Ascending aorta (tissue), 2 donors: ENCODE data around the gene KY. TPM values are rescaled to one million over a fixed set of nuclear protein-coding genes. Genes with fewer than 3 reads are reported as not detected.

ENCODE experiments used
- DNase-seq, 2 donors: peaks; one replicate each; pipeline ENCODE4 v3.0.0-alpha.2; 2019; ENCODE audit warnings: low spot score in 2 of 2
- H3K27ac ChIP-seq, 2 donors: fragments of 200-600 bp; sonication (generic); one replicate each; pipeline ENCODE4 v1.5.1; 2016 to 2017; ENCODE audit warnings: mild to moderate bottlenecking in 1 of 2
- H3K27me3 ChIP-seq: fragments of 200-600 bp; sonication (generic); one replicate; pipeline ENCODE4 v1.5.1; 2017
- H3K36me3 ChIP-seq, 2 donors: fragments of 200-600 bp; sonication (generic); one replicate each; pipeline ENCODE4 v1.5.1; 2016
- H3K4me1 ChIP-seq, 2 donors: fragments of 200-600 bp; sonication (generic); one replicate each; pipeline ENCODE4 v1.5.1; 2016 to 2017; ENCODE audit warnings: mild to moderate bottlenecking in 1 of 2
- H3K4me3 ChIP-seq, 2 donors: fragments of 200-600 bp; sonication (generic); one replicate each; pipeline ENCODE4 v1.5.1; 2016 to 2017; ENCODE audit warnings: mild to moderate bottlenecking in 1 of 2
- H3K9me3 ChIP-seq, 2 donors: fragments of 200-600 bp; sonication (generic); one replicate each; pipeline ENCODE4 v1.5.1; 2016
- intact Hi-C: fragments of 100-400 bp; cut with DNase I; formaldehyde crosslinking; loops from one replicate; pipeline ENCODE4 v1.15.1; 2023
- total RNA-seq: library from RNA; depleted of rRNA; stranded (reverse); fragments of >200 nt; gene quantifications from one replicate; pipeline ENCODE4 v1.1.0, GENCODE V29; 2016
- TF ChIP-seq, protein P1 (sequence below), 3 experiments: fragments of 200-600 bp in 2 of 3; fragments of 450-650 bp in 1 of 3; sonication (generic) in 2 of 3; IDR thresholded peaks; one replicate each; pipeline ENCODE4 v1.5.1; 2016 to 2019; ENCODE audit warnings: antibody characterized with exemption in 3 of 3, mild to moderate bottlenecking in 1 of 3, moderate library complexity in 1 of 3

The KY gene
- total RNA-seq, 1 donor from 2014 or later, result 0.43 TPM

DNA sequence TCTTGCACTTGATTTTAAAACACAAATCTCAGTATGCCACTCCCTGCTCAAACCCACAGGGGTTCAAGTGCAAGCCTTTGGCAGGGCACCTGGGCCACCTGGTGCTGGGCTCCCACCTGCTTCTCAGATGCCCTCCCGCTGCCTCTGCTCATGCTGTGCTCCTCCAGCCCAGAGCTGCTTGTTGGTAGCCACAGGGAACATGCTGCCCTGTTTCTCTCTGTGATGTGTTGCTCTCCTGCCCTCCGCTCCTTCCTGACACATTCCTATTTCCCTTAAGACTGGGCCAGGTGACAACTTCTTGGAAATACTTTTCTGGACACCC lies 27.1 kb upstream of the KY start:
- no peak for DNase-seq
- intact Hi-C loops, result loop anchor here (1.0 to 2.0 kb wide), 2 partner anchors 27 to 78 kb away; partner anchors contain the start of gene KY
- H3K9me3 ChIP-seq, result peaks cover 0 to 6% of the 10 kb centered on the region in 2 donors

DNA sequence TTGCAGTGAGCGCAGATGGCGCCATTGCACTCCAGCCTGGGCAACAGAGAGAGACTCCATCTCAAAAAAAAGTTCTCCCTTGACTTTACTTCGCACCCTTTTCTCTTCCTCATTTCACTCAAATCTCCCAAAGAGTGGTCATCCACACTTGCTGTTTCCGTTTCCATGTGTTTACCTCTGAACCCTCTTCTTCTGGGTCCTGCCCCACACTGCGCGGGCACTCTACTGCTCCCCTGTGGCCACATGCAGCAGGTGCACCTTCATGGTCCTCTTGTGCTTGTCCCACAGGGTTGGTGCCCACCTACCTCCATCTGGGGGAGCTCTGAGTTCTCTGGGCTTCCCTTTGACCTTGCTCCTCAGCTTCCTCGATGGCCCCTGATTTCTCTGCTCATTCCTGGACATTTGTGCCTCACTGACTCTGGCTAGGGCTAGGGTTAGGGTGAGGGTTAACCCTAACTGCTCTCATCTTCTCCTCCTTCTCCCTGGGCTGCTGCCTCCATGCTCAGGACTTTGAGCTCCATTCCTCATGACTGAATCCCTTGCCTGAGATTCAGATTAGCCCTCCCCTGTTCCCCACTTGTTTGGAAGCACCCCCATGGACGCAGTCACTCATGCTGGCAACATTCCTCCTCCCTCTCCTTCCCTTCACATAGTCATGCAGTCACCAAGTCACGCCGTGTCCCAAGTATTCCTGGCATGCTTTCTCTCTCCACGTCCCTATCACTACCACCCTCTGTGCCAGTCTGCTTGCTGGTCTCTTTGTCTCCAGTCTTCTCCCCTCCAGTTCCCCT lies 26.6 kb upstream of the KY start:
- Histone ChIP-seq H3K27ac (no peak overlapping the region), H3K9me3 (peaks cover 0 to 6% of the 10 kb centered on the region in 2 donors), H3K36me3 (no peaks in the 10 kb centered on the region), H3K4me3 (no peak overlapping the region), H3K27me3 (no peaks in the 10 kb centered on the region), H3K4me1 (no peaks in the 10 kb centered on the region)
- intact Hi-C loops, result loop anchor here (1.0 to 2.0 kb wide), 2 partner anchors 27 to 77 kb away; partner anchors contain the start of gene KY
- no peak for DNase-seq
- TF ChIP-seq, protein P1, sequence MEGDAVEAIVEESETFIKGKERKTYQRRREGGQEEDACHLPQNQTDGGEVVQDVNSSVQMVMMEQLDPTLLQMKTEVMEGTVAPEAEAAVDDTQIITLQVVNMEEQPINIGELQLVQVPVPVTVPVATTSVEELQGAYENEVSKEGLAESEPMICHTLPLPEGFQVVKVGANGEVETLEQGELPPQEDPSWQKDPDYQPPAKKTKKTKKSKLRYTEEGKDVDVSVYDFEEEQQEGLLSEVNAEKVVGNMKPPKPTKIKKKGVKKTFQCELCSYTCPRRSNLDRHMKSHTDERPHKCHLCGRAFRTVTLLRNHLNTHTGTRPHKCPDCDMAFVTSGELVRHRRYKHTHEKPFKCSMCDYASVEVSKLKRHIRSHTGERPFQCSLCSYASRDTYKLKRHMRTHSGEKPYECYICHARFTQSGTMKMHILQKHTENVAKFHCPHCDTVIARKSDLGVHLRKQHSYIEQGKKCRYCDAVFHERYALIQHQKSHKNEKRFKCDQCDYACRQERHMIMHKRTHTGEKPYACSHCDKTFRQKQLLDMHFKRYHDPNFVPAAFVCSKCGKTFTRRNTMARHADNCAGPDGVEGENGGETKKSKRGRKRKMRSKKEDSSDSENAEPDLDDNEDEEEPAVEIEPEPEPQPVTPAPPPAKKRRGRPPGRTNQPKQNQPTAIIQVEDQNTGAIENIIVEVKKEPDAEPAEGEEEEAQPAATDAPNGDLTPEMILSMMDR (IDR thresholded peaks at IDR 0.05), result peak; percentile 38 to 65 (median 38)

More for the DNA sequence above, 27.1 kb upstream of the KY start:
- H3K27me3 ChIP-seq, result no peaks in the 10 kb centered on the region
- no peaks in the 10 kb centered on the region for H3K36me3 ChIP-seq
- TF ChIP-seq, protein P1 (IDR thresholded peaks at IDR 0.05), result no peak
- H3K27ac ChIP-seq, result no peak overlapping the region
- no peak overlapping the region for H3K4me3 ChIP-seq
- H3K4me1 ChIP-seq, result no peaks in the 10 kb centered on the region

DNA sequence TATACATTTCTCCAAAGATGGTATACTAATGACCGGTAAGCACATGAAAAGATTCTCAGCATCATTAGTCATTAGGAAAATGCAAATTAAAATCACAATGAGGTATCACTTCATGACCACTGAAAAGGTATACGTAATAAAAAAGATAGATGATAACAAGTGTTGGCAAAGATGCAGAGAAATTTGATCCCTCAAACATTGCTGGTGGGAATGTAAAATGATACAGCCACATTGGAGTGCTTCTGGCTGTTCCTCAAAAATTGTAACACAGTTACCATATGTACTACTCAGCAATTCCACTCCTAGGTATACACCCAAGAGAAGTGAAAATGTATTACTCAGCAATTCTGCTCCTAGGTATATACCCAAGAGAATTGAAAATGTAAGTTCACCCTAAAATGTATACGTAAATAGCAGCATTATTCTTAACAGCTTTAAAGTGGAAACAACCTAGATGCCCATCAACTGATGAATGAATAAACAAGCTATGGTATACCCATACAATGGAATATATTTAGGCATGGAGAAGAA lies 25.0 kb upstream of the KY start:
- H3K4me3 ChIP-seq, result no peak overlapping the region
- H3K9me3 ChIP-seq, result peaks cover 0 to 6% of the 10 kb centered on the region in 2 donors
- no peaks in the 10 kb centered on the region for H3K36me3 ChIP-seq
- no peak overlapping the region for H3K27ac ChIP-seq
- intact Hi-C loops, result loop anchor here (2.0 kb wide), 1 partner anchor 25 kb away; the partner anchor contains the start of gene KY
- no peaks in the 10 kb centered on the region for H3K4me1 ChIP-seq
- no peaks in the 10 kb centered on the region for H3K27me3 ChIP-seq
- DNase-seq, result no peak
- TF ChIP-seq, protein P1 (IDR thresholded peaks at IDR 0.05), result no peak

DNA sequence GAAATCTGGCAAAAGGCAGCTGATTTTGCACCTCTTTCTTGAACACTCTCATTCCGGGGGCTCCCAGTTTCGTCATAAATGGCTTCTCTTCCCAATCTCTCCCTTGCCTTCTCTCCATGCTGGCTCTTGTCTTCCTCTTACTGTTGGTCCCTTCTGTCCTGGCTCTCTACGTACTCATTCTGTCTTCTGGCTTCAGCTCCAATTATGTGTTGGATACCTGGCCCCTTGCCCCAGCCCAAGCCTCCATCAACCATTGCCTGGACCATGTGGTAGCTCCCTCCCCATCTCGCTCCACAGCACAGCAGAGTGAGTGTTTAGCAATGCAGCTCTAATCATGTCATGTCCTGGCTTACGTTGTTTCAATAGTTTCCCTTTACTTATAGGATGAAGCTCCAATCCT lies 21.7 kb upstream of the KY start:
- DNase-seq, result no peak
- no peak overlapping the region for H3K4me3 ChIP-seq
- H3K27ac ChIP-seq, result no peak overlapping the region
- no peaks in the 10 kb centered on the region for H3K27me3 ChIP-seq
- H3K9me3 ChIP-seq, result peaks cover 0 to 6% of the 10 kb centered on the region in 2 donors
- H3K36me3 ChIP-seq, result no peaks in the 10 kb centered on the region
- TF ChIP-seq, protein P1 (IDR thresholded peaks at IDR 0.05), result no peak
- intact Hi-C loops, result no loop called here
- no peaks in the 10 kb centered on the region for H3K4me1 ChIP-seq

DNA sequence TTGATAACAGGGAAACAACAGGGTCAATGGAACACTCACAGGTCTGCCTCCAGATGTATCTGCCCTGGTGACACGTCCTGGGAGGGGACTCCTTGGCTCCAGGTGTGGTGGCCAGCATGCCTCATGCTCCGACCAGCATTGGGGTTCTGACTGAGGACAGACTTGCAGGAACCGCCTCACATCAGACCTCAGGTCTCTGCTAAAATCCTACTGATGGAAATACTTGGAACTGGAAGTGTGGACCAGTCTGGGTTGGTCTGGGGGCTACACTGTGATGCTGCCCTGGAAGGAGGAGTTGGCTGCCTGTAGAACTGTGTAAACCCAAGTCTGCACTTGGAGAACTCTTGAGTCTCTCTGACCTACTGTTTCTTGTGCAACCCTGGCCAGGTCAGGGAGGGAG lies 17.1 kb upstream of the KY start:
- no peaks in the 10 kb centered on the region for H3K36me3 ChIP-seq
- DNase-seq, result no peak
- intact Hi-C loops, result no loop called here
- TF ChIP-seq, protein P1 (IDR thresholded peaks at IDR 0.05), result no peak
- no peak overlapping the region for H3K27ac ChIP-seq
- no peak overlapping the region for H3K4me3 ChIP-seq
- H3K27me3 ChIP-seq, result no peaks in the 10 kb centered on the region
- H3K4me1 ChIP-seq, result peaks cover 0 to 10% of the 10 kb centered on the region in 2 donors
- H3K9me3 ChIP-seq, result no peaks in the 10 kb centered on the region
